ENCODE measurements around the gene HMG20B. TPM values are rescaled to one million over a fixed set of nuclear protein-coding genes. Genes with fewer than 3 reads are reported as not detected.

HMG20B gene
- polyA plus RNA-seq, 1 donor = 36.5 TPM

DNA sequence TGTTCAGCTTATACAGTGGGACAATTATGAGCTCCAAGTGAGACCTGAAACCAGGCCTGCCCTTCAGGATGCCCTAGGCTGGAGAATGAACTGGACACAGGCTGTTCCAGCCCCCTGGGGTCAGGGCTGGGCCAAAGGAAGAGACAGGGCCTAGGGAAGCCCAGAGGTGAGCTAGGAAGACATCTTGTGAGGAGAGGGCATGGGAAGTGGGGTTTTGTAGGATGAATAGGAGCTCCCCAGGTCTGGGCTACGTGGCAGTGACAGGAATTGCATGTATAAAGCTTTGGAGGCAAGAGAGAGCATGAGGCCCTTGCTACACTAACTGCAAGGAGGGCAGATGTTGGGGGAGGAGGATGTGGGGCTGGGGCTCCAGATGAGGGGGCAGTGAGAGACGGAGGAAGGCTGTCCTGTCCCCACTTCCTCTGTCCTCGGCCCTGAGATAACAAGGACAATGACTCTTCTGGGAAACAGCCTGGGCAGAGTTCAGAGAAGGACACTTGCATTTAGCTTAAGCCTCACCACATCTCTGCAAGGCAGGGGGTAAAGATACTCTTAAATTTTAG lies 35.4 kb downstream of the HMG20B start:
- DNase-seq = no peak

DNA sequence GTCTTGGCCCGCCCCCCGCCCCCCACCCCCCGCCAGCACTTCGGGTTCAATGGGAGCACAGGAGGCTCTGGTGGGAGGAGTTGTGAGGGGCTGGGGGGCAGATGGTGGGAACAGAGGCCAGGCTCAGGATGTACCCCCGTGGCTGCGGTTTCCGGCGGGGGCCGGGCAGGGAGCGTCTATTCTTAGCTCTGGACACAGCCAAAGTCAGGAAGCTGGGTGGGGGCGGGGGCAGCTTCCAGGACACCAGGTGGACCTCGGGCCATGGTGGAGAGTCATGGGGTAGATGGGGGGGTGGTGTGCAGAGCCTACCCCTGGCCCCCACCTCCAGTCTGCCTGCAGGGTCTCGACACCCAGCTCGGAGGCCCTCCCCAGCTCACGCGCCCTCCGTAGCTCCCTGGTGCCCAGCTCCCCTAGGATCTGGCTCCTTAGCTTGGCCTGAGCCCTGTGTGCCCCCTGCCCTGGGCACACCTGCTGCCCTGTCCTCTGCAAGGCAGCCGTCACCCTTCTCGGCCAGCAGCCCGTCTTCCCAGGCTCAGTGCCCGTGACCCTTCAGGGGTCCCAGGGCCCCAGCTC lies 36.1 kb downstream of the HMG20B start:
- no peak for DNase-seq

DNA sequence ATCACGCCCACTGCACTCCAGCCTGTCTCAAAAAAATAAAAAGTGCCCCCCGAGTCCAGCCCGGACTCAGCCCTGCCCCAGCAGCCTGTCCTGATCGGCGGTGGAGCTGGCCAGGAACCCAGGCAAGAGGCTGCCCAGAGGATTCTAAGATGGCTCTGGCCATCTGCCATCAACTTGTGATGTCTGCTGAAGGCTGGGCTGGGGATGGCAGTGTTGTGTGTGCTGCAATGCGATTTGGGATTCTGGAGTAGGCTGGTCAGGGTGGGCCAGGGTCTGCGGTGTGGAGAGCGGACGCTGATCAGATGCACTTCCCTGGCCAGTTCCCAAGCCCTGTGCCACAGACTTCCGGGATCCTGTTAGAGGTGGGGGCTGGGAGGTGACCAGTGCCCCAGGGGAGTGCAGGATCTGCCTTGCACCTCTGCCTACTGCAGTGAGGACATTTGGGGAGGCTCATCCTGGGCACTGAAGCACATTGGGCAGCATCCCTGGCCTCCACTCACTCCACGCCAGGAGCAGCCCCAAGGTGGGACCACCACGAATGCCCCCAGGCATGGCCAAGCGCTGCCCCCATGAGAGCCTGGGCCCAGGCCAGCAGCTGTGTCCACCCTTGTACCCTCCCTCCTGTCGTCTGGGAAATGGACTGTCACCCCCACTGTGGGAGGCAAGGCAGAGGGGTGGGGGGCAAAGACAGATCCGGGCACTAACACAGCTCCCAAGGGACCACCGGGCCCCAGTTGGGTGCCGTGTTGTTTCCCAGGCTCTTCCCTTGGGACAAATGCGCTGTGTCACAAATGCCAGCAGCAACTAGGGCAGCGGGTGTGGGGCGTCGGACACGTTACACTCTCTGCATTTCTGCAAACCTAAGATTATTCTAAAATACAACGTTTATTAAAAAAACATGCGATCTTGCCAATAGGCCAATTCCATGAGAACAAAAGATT lies 37.3 kb downstream of the HMG20B start:
- DNase-seq = no peak

DNA sequence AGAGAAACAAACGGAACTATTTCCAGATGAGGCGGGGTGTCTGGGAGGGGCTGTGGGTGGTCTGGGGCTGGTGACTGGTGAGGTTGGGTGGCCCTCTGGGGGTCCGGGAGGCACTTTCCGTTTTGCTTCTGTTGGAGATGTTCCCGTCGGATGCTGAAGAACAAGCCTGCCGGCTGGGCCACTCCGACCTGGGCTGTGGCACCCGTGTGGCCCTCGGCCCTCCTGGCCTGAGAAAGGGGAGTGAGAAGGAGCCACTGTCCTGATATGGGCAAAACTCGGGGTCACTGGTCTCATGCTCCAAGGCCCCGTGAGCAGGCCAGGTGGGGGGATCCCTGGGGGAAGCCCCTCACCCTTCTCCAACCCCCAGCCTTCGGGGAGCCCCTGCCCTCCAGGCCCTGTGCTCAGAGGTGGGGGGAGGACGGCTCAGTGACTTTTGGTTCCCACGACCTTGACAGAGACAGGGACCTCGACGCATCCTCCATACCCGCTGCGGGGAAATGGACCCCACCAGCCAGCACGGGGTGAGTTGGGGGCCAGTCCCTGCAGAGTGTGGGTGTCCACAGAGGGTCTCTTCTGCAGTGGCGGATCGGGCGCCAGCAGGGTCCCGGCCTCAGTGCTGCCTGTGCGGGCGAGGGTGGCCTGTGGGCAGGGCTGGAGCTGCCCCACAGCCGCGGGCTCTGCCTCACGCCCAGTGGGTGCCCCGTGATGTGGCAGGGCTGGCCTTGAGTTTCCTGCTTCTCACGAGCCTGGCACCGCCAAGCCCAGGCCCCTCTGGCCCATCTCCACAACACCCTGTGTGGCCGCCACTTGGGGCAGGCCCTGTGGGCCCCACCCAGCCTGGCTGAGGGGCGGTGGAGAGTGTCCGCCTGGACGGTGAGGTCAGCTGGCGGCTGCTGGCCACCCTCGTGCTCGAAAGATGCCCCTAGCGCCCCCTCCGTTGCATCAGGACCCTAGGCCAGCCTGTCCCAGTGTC lies 38.3 kb downstream of the HMG20B start:
- no peak for DNase-seq

DNA sequence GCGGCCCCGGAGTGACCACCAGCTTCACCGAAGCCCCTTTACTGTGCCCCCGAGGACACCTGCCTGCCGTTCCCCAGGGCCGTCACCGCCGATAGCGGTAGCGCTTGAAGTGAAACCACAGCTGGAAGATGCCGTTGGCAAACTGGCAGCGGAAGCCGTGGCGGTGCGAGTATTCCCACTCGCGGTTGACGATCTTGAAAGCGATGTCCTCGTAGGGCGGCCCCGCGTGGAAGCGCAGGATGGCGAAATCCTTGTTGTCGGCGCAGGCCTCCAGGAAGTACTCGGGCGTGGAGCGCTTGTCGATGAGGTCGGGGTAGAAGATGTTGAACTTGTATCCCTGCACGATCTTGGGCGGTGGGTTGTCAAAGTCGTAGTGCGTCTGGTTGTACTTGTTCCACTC lies 39.1 kb downstream of the HMG20B start:
- no peak for DNase-seq

DNA sequence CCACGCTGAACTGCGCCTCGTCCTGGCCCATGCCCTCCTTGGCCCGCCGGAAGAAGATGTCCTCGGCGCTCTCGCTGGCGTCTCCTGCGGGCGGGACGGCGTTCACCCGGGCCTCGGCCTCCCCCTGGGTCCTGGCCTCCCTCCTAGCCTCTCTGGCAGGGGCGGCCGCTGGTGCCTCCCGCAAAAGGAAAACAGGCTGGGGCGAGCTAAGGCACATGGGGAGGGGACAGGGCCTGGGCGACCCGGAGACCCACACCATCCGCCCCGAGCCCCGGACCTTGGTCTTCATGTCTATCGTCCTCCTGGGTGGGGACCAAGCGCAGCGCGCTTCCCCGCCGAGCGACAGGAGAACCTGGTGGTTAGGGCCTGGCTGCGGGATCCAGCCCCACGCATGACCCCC lies 39.6 kb downstream of the HMG20B start:
- DNase-seq = no peak

DNA sequence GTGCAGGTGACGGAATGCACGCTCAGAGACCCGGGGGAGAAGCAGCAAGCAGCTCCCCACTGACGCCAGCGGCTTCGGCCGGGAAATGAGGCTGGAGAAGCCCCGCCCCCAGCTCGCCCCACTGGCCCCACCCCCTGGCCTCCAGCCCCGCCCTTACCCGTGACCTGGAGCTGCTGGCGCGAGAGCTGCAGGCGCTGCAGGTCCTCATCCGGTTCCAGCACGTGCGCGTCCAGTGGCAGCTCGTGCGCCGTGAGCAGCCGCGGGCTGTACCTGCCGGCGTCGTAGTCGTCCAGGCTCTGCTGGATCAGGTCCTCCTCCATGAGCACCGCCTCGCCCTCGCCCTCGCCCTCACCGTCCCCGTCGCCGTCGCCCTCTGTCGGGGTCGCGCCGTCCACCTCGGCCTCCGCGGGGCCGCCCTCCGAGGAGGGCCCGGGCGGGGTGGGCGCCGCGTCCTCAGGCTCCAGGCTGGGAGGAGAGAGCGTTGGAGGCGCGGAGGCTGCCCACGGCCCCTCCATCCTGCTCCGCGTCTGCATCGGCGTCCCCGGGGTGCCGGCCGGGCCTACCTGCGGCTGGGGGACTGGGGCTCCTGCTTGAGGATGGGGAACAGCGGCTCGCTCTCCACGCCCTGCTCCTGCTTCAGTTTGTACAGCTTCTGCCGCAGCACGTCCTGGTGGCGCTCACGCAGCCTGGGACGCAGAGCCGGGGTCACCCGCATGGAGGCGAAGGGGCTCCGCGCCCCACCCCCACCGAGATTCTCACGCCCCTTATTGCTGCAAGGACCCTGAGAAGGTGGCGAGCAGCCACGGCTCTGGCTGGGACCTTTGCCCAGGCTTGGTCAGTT lies 40.4 kb downstream of the HMG20B start:
- DNase-seq = no peak

DNA sequence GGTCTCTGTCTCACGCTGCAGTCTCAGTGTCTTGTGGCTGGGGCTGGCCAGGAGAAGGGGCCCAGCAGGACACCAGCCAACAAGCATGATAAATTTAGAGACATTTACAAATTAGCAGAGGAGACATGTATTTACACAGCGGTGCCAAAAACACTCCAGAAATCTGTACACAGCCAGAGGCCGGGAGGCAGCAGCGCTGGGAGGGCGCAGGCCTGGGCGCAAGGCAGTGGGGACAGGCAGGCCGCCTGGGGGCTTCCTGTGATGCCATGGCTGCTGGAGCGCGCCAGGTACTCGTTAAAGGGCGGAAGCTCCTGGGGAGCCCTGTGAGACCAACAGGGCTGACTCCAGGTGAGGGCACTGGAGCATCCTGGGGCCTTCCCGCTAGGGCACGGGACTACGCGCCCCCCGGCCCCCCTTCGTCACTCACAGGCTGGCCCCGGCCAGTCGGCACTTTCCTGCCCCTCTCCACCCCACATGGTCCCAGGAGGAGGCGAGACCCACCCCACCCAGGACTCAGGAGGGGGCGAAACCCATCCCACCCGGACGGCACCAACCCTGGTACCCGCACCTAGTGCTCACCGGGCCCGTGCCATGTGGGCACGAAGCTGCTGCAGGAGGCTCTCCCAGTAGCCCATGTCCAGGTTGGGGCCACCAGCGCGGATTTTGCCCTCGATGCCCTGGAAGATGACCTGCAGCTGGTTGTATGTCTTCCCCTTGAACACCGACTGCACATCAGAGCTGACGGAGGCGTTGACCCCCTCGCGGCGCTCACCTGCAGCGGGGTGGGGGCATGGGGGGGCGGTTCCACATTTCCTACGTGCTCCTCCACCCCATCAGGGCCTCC lies 41.3 kb downstream of the HMG20B start:
- no peak for DNase-seq

DNA sequence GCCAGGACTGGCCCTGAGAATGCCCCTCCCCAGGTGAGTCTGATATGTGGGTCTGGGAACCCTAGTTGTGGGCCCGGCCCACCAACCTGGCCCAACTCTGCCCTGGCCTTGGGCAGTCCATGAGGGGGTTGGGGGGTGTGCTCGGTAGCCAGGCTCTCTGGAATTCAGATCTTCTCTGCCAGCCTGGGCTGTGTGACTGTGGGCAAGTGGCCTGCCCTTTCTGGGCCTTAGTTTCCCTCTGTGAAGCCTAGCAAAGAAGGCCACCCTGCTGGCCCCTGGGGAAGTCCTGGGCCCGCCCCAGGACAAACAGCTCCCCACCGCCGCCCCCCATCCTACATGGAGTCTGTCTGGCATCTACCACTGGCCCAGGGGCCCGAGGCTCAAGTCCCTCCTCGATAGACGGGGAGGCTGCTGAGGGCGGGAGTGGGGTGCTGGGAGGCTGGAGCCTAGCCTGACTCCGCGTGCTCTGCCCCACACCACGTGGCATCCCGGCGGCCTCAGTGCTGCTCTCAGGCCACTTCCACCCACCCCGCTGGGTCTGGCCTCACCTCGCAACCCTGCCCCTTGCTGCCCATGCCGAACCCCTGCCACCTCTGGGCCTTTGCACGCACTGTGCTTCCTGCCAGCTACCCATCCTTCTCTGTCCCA lies 42.2 kb downstream of the HMG20B start:
- DNase-seq = no peak

DNA sequence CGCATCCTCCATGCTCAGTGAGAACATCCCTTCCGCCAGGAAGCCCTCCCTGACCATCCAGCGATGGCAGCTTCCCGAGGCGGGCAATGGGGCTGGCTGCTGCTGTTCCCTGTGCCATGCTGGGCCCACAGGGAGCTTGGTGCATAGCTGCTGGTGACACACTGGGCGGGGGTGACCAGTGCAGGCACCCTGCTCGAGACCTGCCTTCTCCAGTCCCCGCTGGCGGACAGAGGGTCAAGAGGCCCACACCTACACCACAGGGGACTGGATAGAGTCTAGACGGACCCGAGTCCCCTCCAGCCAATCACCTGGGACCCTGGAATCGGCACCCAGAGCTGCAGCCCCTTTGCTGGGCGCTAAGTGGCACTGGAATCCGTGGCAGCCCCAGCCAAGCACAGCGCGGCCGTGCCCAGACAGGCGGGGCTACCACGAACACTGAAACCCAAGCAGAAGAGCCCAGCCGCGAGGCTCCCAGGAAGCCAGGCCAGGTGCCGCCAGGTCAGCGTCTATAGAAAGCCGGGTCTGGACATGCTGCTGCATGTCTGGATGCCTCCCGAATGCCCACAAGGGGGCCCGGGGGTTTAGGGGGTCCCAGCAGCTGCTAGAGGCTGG lies 42.9 kb downstream of the HMG20B start:
- DNase-seq = no peak

DNA sequence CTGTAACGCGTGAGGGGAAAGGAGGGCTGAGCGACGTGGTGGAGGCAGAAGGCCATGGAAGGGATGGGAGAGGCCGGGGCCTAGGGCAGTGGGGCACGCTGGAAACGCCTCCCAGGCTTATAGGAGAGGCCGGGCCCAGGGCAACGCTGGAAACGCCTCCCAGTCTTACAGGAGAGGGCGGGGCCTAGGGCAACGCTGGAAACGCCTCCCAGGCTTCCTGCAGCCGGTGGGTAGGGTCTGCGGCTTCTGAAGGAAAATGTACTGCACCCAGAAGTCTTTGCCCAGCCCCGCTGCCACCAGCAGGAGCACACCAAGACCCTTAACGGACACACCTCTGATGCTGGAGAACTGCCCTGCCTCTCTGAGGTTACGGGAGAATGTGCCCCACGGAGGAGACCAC lies 44.7 kb downstream of the HMG20B start:
- no peak for DNase-seq

DNA sequence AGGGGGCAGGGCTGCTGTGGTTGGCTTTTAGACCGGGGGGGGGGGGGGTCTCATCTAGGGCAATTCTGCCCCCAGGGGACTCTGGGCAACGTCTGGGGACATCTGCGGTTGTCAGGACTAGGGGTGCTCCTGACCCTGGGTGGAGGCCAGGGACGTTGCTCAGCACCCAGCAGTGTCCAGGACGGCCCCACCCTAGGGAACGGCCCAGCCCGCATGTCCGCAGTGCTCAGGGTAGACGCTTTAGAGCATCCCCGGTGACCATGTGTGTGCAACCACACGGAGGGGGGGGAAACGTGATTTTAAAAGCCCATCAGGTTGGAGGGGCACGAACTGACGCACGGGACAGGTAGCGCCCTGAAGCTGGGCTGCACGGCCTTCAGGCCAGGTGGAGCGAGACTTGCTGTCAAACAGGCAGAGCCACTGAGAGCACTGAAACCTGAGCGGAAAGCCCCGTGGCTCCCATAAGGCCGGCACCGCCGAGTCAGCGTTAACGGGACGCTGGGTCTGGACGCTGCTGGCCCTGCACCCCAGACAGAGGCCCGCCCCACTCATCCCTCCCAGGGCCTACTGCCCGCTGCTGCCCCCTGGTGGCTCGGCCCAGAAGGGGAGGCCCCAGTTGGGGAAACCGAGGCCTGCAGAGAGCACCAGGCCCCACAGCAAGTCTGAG lies 45.5 kb downstream of the HMG20B start:
- DNase-seq = peak; percentile 67

DNA sequence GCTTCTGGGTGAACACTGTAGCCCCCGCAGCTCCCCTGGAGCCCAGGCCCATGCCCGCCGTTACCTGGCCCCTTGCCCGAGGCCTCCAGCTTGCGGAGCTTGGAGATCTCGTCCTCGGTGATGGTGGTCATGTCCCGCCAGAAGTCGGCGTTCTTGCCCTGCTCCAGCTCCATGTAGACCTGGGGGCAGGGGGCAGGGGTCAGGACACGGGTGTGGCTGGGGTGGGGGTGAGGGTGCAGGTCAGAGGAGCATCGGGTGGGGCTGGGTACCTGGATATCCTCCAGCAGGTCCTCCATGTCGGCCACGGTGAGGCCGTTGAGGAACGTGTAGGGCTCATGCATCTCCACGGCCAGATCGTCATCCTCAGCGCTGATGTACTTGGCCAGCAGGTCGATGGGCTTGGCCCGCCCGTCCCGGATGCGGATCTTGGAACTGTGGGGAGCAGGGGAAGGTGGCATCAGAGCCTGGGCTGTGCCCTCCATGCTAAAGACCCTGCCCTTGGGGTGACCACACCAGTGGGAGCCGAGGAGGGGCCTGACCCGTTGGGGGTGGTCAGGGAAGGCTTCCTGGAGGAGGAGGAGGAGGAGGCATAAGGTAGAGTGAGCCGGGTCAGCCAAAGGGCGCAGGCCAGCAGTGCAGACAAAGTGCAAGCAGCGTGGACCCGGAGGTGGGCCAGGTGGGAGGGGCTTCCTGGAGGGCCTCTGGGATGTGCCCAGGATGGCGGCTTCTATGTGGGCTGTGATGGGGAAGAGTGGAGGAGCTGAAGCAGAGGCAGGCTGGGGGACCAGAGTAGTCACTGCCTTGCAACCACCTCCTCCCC lies 46.3 kb downstream of the HMG20B start:
- DNase-seq = no peak

DNA sequence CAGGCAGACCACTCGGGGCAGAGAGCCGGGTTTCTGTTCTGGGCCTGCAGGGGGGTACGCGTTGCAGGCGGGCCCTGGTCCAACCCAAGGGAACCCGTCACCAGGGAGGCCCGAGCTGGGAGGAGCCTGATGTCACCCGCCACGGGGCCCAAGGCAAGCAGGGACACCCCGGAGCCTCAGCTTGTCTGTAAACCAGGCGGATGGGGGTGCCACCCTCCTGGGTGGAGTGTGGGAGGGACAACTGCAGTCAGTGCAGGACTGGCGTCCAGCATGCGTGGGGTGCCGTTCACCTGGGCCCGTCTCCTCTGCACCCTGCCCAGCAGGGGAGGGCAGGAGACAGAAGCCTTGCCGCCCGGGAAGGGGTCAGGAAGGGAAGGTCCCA lies 46.9 kb downstream of the HMG20B start:
- DNase-seq = no peak

DNA sequence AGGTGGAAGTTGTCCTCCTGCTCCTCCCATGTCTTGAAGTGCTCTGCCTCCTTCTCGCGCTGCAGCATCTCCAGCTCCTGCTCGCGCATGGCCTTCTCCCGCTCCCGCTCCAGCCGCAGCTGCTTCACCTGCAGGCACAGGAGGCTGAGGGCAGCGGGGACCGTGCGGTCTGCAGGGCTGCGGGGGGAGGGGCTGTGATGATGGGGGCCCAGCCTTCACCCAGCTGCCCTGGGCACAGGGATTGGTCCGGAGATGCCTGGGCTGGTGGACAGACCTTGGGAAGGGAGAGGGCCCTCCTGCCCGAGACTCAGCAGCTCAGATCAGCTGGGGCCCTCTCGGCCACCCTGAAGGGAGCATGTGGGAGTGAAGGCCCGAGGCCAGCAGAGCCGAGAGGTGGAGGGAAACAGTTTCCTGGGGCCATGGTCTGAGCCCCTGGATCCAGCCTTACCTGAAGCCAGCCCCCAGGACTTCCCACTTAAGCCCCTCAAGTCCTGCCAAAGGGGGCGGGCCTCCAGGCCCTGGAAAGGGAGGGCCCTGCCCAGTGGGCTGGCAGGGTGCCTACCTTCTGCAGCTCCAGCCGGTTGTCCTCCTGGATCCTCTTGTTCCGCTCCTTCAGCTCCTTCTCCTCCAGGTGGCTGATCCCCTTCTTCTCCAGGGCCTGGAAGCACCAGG lies 47.5 kb downstream of the HMG20B start:
- no peak for DNase-seq

DNA sequence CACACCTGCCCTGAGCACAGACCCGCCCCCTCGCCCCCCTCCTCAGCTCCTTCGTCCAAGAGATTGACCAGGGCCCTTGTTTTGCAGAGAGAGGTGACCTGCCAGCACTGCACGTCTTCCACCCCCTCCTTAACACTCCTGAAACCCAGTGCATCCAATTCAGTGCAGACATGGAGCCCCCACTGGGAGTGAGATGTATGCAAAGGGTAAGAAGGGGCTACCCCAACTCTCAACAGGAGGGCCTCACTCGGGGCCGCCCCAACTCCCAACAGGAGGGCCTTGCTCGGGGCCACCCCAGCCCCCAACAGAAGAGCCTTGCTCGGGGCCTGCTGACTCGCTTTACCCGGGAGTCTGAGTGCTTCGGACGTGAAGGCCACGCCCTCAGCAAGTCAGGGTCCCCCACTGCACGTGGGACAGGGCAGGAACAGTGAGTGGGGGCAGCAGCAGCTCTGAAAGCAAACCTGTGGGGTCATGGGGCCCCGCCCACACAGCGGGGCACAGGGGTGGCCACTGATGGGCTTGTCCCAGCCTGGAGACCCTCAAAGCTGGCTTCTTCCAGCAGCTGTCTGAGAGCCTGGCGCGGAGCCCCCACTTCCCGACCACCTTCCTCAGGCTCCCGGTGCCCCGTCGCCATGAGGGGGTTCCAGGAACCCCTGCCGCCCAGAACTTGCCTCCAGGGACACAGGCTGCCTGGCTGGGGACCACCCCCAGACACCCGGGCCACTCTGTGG lies 48.2 kb downstream of the HMG20B start:
- no peak for DNase-seq

DNA sequence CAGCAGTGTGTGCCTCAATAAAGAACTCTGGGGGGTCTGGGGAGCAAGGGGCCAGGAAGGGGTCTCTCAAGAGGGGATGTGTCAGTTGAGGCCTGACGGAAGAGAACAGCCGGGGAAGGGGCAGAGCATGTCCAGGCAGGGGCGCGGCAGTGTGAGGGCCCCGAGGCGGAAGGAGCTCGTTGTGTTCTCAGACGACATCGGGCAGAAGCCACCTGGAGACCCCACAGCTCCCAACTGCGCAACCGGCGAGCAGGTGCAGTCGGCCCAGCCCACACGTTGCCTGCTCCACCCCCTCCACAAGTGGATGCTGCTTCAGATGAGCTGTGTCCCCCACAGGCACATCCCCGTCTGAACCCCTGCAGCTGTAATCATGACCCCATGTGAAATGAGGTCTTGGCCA lies 48.9 kb downstream of the HMG20B start:
- DNase-seq = no peak

All from hindlimb muscle (tissue), 1 donor.